SK-N-SH (cell line): ENCODE measurements around the gene LRIT2. TPM values are rescaled to one million over a fixed set of nuclear protein-coding genes. Genes with fewer than 3 reads are reported as not detected.
"Not testable (repeated sequence)": the region's sequence is repeated elsewhere in the genome, so short reads cannot be mapped to it uniquely, and the experiment has no call there.

ENCODE experiments used
- CTCF ChIA-PET: fragments of 300-600, 350-600 bp; formaldehyde crosslinking; extraction: SDS; loops from one replicate; lab custom pipeline; 2021; lab: Yijun Ruan, JAX
- POLR2A ChIA-PET: fragments of 350-600 bp; sonication (Branson Sonifier 250); formaldehyde crosslinking; extraction: SDS; loops from one replicate; lab custom pipeline; 2020; ENCODE audit warnings: antibody characterized with exemption, inconsistent platforms; lab: Yijun Ruan, JAX
- DNase-seq: peaks from one replicate; pipeline ENCODE4 v3.0.0; 2012
- H2AFZ ChIP-seq: fragments of 200-600 bp; sonication (generic); 2 replicates; pipeline ENCODE4 v1.8.1; 2016; ENCODE audit warnings: antibody characterized with exemption, mild to moderate bottlenecking, low read depth
- H3F3A ChIP-seq: fragments of 200-600 bp; sonication (generic); replicated peaks from 2 replicates; pipeline ENCODE3; 2016; ENCODE audit warnings: antibody characterized with exemption, mild to moderate bottlenecking; ENCODE audit not compliant: insufficient read depth
- H3K27ac ChIP-seq, 2 experiments: fragments of 200-500 bp in 1 of 2; fragments of 200-600 bp in 1 of 2; sonication (Bioruptor generic) in 1 of 2; sonication (generic), shearing (Covaris generic) in 1 of 2; 2 replicates each; pipeline versions ENCODE4 v1.5.1 to v1.6.1; 2014 to 2016; ENCODE audit warnings: low read depth in 2 of 2, inconsistent platforms in 1 of 2, low read length in 1 of 2, mild to moderate bottlenecking in 1 of 2, mixed read lengths in 1 of 2
- H3K27me3 ChIP-seq: fragments of 200-600 bp; sonication (generic), shearing (Covaris generic); 2 replicates; pipeline ENCODE4 v1.6.1; 2016; ENCODE audit warnings: mixed run types; ENCODE audit not compliant: insufficient read depth
- H3K36me3 ChIP-seq, 2 experiments: fragments of 200-500 bp in 1 of 2; fragments of 200-600 bp in 1 of 2; sonication (Bioruptor generic) in 1 of 2; sonication (generic) in 1 of 2; replicated peaks in 1 of 2; 2 replicates each; pipeline versions ENCODE3 to v1.5.1; 2014 to 2016; ENCODE audit warnings: low read length in 1 of 2, mild to moderate bottlenecking in 1 of 2; ENCODE audit not compliant: insufficient read depth in 2 of 2, control insufficient read depth in 1 of 2
- H3K4me1 ChIP-seq, 2 experiments: fragments of 200-500 bp in 1 of 2; fragments of 200-600 bp in 1 of 2; sonication (Bioruptor generic) in 1 of 2; sonication (generic), shearing (Covaris generic) in 1 of 2; 2 replicates each; pipeline versions ENCODE4 v1.5.1 to v1.6.1; 2014 to 2016; ENCODE audit warnings: low read depth in 1 of 2, low read length in 1 of 2, mixed run types in 1 of 2; ENCODE audit not compliant: insufficient read depth in 2 of 2, control insufficient read depth in 1 of 2
- H3K4me2 ChIP-seq: fragments of 200-600 bp; sonication (generic), shearing (Covaris generic); 2 replicates; pipeline ENCODE4 v1.6.1; 2017; ENCODE audit warnings: mixed run types
- H3K4me3 ChIP-seq, 2 experiments: fragments of 200-500 bp in 1 of 2; fragments of 200-600 bp in 1 of 2; sonication (Bioruptor generic) in 1 of 2; sonication (generic), shearing (Covaris generic) in 1 of 2; 2 replicates each; pipeline versions ENCODE4 v1.5.1 to v1.8.1; 2014 to 2016; ENCODE audit warnings: low read depth in 2 of 2, inconsistent platforms in 1 of 2, low read length in 1 of 2, mild to moderate bottlenecking in 1 of 2, mixed read lengths in 1 of 2, moderate library complexity in 1 of 2
- H3K79me2 ChIP-seq: fragments of 200-600 bp; sonication (generic); 2 replicates; pipeline ENCODE4 v1.8.1; 2017; ENCODE audit warnings: mild to moderate bottlenecking; ENCODE audit not compliant: insufficient read depth
- H3K9ac ChIP-seq: fragments of 200-600 bp; sonication (generic); 2 replicates; pipeline ENCODE4 v1.6.1; 2017; ENCODE audit warnings: mixed run types
- H3K9me2 ChIP-seq: fragments of 200-600 bp; sonication (generic); 2 replicates; pipeline ENCODE4 v1.6.1; 2017; ENCODE audit warnings: mixed run types
- H3K9me3 ChIP-seq: fragments of 200-600 bp; sonication (generic); 2 replicates; pipeline ENCODE4 v1.6.1; 2017; ENCODE audit warnings: mixed run types, mild to moderate bottlenecking, moderate library complexity
- H4K20me1 ChIP-seq: fragments of 200-600 bp; sonication (generic); 2 replicates; pipeline ENCODE4 v1.6.1; 2017; ENCODE audit warnings: mild to moderate bottlenecking, mixed run types; ENCODE audit not compliant: insufficient read depth
- ELF1 ChIP-seq: IDR thresholded peaks from 2 replicates; pipeline ENCODE4 v1.4.0; 2012
- EP300 ChIP-seq, 2 experiments: IDR thresholded peaks; 2 replicates each; pipeline versions ENCODE4 v1.4.0 to v1.6.1; 2012; ENCODE audit warnings: borderline replicate concordance in 1 of 2, low read depth in 1 of 2, low read length in 1 of 2
- EZH2phosphoT487 ChIP-seq: fragments of 200-600 bp; sonication (generic); IDR thresholded peaks from 2 replicates; pipeline ENCODE4 v1.6.1; 2017; ENCODE audit warnings: low read depth, mixed run types, mild to moderate bottlenecking, antibody characterized with exemption, moderate library complexity, borderline replicate concordance
- GATA2 ChIP-seq: sonication (generic); formaldehyde crosslinking; IDR thresholded peaks from 2 replicates; pipeline ENCODE4 v1.5.0; 2020; ENCODE audit warnings: mild to moderate bottlenecking, missing genetic modification reagents
- MEF2A ChIP-seq: IDR thresholded peaks from 2 replicates; pipeline ENCODE4 v1.4.0; 2012; ENCODE audit warnings: low read depth, borderline replicate concordance
- MXI1 ChIP-seq: IDR thresholded peaks from 2 replicates; pipeline ENCODE4 v1.6.1; 2012; ENCODE audit warnings: mild to moderate bottlenecking, low read depth, low read length, improper control_type of control experiment
- NRF1 ChIP-seq: IDR thresholded peaks from 2 replicates; pipeline ENCODE4 v1.6.1; 2012; ENCODE audit warnings: low read depth, mild to moderate bottlenecking, low read length
- RAD21 ChIP-seq: IDR thresholded peaks from 2 replicates; pipeline ENCODE4 v1.6.1; 2012; ENCODE audit warnings: mild to moderate bottlenecking, low read length
- RCOR1 ChIP-seq: fragments of 150-350 bp; IDR thresholded peaks from 2 replicates; pipeline ENCODE4 v1.6.1; 2017; ENCODE audit warnings: antibody characterized with exemption, low read length
- RFX5 ChIP-seq: IDR thresholded peaks from 2 replicates; pipeline ENCODE4 v1.6.1; 2012; ENCODE audit warnings: mild to moderate bottlenecking, improper control_type of control experiment, low read length
- WGBS: methylation state at CpG from one replicate; pipeline ENCODE4 v1.1.6; 2017; ENCODE audit warnings: low lambda C conversion rate; 5-methylcytosine and 5-hydroxymethylcytosine counted together
- polyA plus RNA-seq, 3 experiments: library from polyadenylated mRNA; depleted of rRNA; stranded (reverse); fragments of >200 nt; gene quantifications; 2 replicates each; pipeline ENCODE4 v1.2.3, GENCODE V29; 2012

The LRIT2 gene
- polyA plus RNA-seq, 1 of the 3 experiments (the other 2 are of a cell fraction) = not detected

DNA sequence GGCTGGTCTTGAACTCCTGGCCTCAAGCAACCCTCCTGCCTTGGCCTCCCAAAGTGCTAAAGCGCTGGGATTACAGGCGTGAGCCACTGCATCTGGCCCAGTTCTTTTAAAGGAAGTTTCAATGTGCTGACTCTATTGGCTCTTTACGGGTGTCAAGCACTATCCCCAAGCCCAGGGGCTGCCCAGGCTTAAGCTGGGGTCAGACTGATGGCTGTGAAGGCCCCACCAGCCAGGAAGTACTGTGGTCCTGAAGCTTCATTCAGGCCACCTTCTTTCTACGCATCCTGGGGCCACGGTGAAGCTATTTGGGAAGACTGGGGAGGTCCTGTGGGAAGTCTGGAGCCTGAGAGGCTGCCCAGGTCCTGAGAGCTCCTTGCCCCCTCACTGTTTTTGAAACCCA, 43.7 kb downstream of the LRIT2 start (continued):
- TF ChIP-seq NRF1 = no peak
- no peak for TF ChIP-seq RCOR1
- no peak for TF ChIP-seq ELF1
- TF ChIP-seq GATA2 (CRISPR knock-in tag) = no peak

DNA sequence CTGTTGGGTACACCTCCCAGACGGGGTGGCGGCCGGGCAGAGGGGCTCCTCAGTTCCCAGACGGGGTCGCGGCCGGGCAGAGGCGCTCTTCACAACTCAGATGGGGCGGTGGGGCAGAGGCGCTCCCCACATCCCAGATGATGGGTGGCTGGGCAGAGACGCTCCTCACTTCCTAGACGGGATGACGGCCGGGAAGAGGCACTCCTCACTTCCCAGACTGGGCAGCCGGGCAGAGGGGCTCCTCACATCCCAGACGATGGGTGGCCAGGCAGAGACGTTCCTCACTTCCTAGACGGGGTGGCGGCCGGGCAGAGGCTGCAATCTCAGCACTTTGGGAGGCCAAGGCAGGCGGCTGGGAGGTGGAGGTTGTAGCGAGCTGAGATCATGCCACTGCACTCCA, 45.0 kb downstream of the LRIT2 start:
- H3K4me3 ChIP-seq, H3K9ac ChIP-seq, H3K9me2 ChIP-seq, POLR2A ChIA-PET, H3K9me3 ChIP-seq, H3K36me3 ChIP-seq, H3K4me2 ChIP-seq, H3K4me1 ChIP-seq, H3F3A ChIP-seq, H4K20me1 ChIP-seq, H2AFZ ChIP-seq, H3K79me2 ChIP-seq, H3K27ac ChIP-seq, DNase-seq, H3K27me3 ChIP-seq, CTCF ChIA-PET: not testable (repeated sequence)
- WGBS = 86% methylated on average over 10 of the region's 22 CpGs

DNA sequence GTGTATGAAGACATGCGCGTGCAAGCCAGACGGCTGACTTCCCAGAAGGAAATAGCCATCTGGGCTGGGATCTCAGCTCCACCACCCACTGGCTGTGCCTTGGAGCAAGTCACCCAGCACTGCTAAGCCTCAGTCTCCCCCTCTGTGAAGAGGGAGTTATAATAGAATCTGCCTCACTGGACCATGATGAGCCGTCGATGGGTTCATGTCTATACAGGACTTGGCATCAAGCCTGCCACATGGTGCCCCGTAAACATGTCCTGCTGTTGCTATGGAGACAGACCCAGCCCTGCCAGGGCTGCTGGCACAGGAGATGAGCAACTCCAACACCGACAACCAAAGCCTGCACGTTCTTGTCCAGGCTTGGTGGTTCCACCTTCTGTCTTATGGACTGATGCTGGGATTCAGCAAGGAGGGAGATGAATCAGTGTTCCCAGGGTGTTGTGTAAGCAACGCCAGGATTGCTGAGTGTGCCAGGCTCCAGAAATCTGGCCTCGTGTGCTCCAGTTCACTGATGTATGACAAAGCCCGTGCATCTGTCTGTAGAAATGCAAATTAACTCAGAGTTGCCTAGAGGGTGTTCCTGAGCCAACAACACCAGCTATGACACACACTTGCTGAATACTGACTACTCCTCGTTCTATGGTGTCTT, 46.2 kb downstream of the LRIT2 start:
- 44% methylated on average over 8 of the region's 12 CpGs for WGBS
- Histone ChIP-seq H3K9me3 (no peaks in the 10 kb centered on the region), H3K4me2 (no peak overlapping the region), H3K9me2 (no peaks in the 10 kb centered on the region), H3F3A (no peaks in the 10 kb centered on the region), H3K36me3 (no peaks in the 10 kb centered on the region), H3K27me3 (no peaks in the 10 kb centered on the region), H3K4me3 (no peak overlapping the region), H3K4me1 (peaks cover 0 to 8% of the 10 kb centered on the region in 2 experiments; a peak in 1 of 4 replicates), H4K20me1 (no peaks in the 10 kb centered on the region), H2AFZ (no peak overlapping the region), H3K9ac (no peak overlapping the region), H3K79me2 (no peaks in the 10 kb centered on the region), H3K27ac (no peak overlapping the region; a peak in 1 of 4 replicates)
- TF ChIP-seq MXI1 (peak; percentile 38; the same call in 1 of the 2 replicates), EZH2phosphoT487 (no peak)
- CTCF ChIA-PET = no interaction called here
- POLR2A ChIA-PET = no interaction called here
- peak; percentile 74 for DNase-seq

DNA sequence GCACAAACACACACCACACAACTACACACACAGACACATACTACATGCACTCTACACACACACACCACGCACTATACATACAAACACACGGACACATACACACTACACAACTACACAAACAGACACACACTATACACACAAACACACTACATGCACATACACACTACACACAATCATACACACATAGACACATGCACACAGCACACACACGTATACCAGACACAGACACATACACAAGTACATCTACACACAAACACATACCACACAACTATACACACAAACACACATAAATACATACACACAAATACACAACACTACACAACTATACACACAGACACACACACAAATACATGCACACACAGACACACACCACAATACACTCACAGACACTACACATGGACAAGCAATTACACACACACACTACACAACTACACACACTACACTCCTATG, 47.2 kb downstream of the LRIT2 start:
- CTCF ChIA-PET = interaction anchor here (1.1 kb wide), 1 partner anchor 27 kb away, joined by 4 read pairs; no protein-coding TSS in a partner anchor
- POLR2A ChIA-PET = no interaction called here
- H3F3A ChIP-seq = no peaks in the 10 kb centered on the region
- no peaks in the 10 kb centered on the region for H3K36me3 ChIP-seq
- H3K4me2 ChIP-seq = no peak overlapping the region
- H3K79me2 ChIP-seq = no peaks in the 10 kb centered on the region
- no peaks in the 10 kb centered on the region for H4K20me1 ChIP-seq
- H2AFZ ChIP-seq = no peak overlapping the region
- no peak for DNase-seq
- no peaks in the 10 kb centered on the region for H3K27me3 ChIP-seq
- 66% methylated on average over 3 of the region's 3 CpGs for WGBS
- no peak overlapping the region for H3K9ac ChIP-seq
- H3K4me3 ChIP-seq = no peak overlapping the region
- TF ChIP-seq RFX5 = no peak
- TF ChIP-seq MEF2A = no peak
- no peak for TF ChIP-seq EZH2phosphoT487
- no peak for TF ChIP-seq RAD21
- TF ChIP-seq EP300 (IDR thresholded peaks at IDR 0.05; ENCODE audit: borderline replicate concordance in 1 of 2, low read depth in 1 of 2, low read length in 1 of 2) = no peak
- no peaks in the 10 kb centered on the region for H3K9me3 ChIP-seq
- H3K4me1 ChIP-seq = peaks cover 0 to 8% of the 10 kb centered on the region in 2 experiments; a peak in 1 of 4 replicates
- no peak overlapping the region for H3K27ac ChIP-seq
- no peaks in the 10 kb centered on the region for H3K9me2 ChIP-seq
